ENCODE measurements around the gene TENM3. TPM values are rescaled to one million over a fixed set of nuclear protein-coding genes. Genes with fewer than 3 reads are reported as not detected.

The TENM3 gene
- total and polyA plus RNA-seq, 9 donors: 11.0 to 32.9 (median 23.2) TPM

- no peak overlapping the region for H3K27ac ChIP-seq (ENCODE audit: low read length)
- H3K4me3 ChIP-seq (ENCODE audit: low read length): no peak overlapping the region
- H3K9me3 ChIP-seq (replicated peaks; ENCODE audit: control insufficient read depth, low read depth, low read length): peaks cover 5% of the 10 kb centered on the region
- H3K4me1 ChIP-seq (ENCODE audit: control insufficient read depth, insufficient read depth, low read length): peaks cover 3% of the 10 kb centered on the region
- no peak for DNase-seq
- H3K27me3 ChIP-seq (ENCODE audit: control insufficient read depth, insufficient read depth, low read length): no peaks in the 10 kb centered on the region
- H3K36me3 ChIP-seq (ENCODE audit: control insufficient read depth, insufficient read depth, low read length): no peaks in the 10 kb centered on the region
- WGBS (ENCODE audit: insufficient coverage): no CpG with 5 or more reads among the region's 3 CpGs
Measured at GRCh38 chr4:182640491-182640890, 397.3 kb downstream of the TENM3 start.

GRCh38 chr4:182640932-182641331 is 397.7 kb downstream of the TENM3 start:
- 89% methylated on average over 2 of the region's 8 CpGs for WGBS (ENCODE audit: insufficient coverage)

GRCh38 chr4:182642831-182643230 is 399.6 kb downstream of the TENM3 start:
- no peak overlapping the region for H3K4me3 ChIP-seq (ENCODE audit: low read length)
- peak; percentile 32 for DNase-seq
- no peak overlapping the region for H3K27ac ChIP-seq (ENCODE audit: low read length)
- WGBS (ENCODE audit: insufficient coverage): no CpG with 5 or more reads among the region's 2 CpGs
- H3K27me3 ChIP-seq (ENCODE audit: control insufficient read depth, insufficient read depth, low read length): no peaks in the 10 kb centered on the region
- H3K9me3 ChIP-seq (replicated peaks; ENCODE audit: control insufficient read depth, low read depth, low read length): peaks cover 9% of the 10 kb centered on the region
- peaks cover 3% of the 10 kb centered on the region for H3K4me1 ChIP-seq (ENCODE audit: control insufficient read depth, insufficient read depth, low read length)
- no peaks in the 10 kb centered on the region for H3K36me3 ChIP-seq (ENCODE audit: control insufficient read depth, insufficient read depth, low read length)

More at GRCh38 chr4:182640932-182641331, 397.7 kb downstream of the TENM3 start:
- H3K27me3 ChIP-seq (ENCODE audit: control insufficient read depth, insufficient read depth, low read length): no peaks in the 10 kb centered on the region
- H3K9me3 ChIP-seq (replicated peaks; ENCODE audit: control insufficient read depth, low read depth, low read length): peaks cover 9% of the 10 kb centered on the region
- peaks cover 3% of the 10 kb centered on the region for H3K4me1 ChIP-seq (ENCODE audit: control insufficient read depth, insufficient read depth, low read length)
- no peaks in the 10 kb centered on the region for H3K36me3 ChIP-seq (ENCODE audit: control insufficient read depth, insufficient read depth, low read length)
- DNase-seq: no peak
- H3K27ac ChIP-seq (ENCODE audit: low read length): no peak overlapping the region
- H3K4me3 ChIP-seq (ENCODE audit: low read length): no peak overlapping the region

GRCh38 chr4:182643801-182644682 is 400.8 kb downstream of the TENM3 start:
- Histone ChIP-seq H3K4me1 (ENCODE audit: control insufficient read depth, insufficient read depth, low read length) (peaks cover 3% of the 10 kb centered on the region), H3K27ac (ENCODE audit: low read length) (no peak overlapping the region), H3K27me3 (ENCODE audit: control insufficient read depth, insufficient read depth, low read length) (no peaks in the 10 kb centered on the region), H3K4me3 (ENCODE audit: low read length) (no peak overlapping the region), H3K36me3 (ENCODE audit: control insufficient read depth, insufficient read depth, low read length) (no peaks in the 10 kb centered on the region), H3K9me3 (replicated peaks; ENCODE audit: control insufficient read depth, low read depth, low read length) (peaks cover 9% of the 10 kb centered on the region)
- peak; percentile 21 for DNase-seq
- 75% methylated on average over 2 of the region's 7 CpGs for WGBS (ENCODE audit: insufficient coverage)

- Histone ChIP-seq H3K27me3 (ENCODE audit: control insufficient read depth, insufficient read depth, low read length) (no peaks in the 10 kb centered on the region), H3K27ac (ENCODE audit: low read length) (no peak overlapping the region), H3K4me1 (ENCODE audit: control insufficient read depth, insufficient read depth, low read length) (peaks cover 3% of the 10 kb centered on the region), H3K4me3 (ENCODE audit: low read length) (no peak overlapping the region), H3K9me3 (replicated peaks; ENCODE audit: control insufficient read depth, low read depth, low read length) (peaks cover 9% of the 10 kb centered on the region), H3K36me3 (ENCODE audit: control insufficient read depth, insufficient read depth, low read length) (no peaks in the 10 kb centered on the region)
- no CpG with 5 or more reads among the region's 1 CpG for WGBS (ENCODE audit: insufficient coverage)
- DNase-seq: no peak
Measured at GRCh38 chr4:182644683-182645050, 401.5 kb downstream of the TENM3 start.

GRCh38 chr4:182645511-182645910 is 402.3 kb downstream of the TENM3 start:
- H3K27me3 ChIP-seq (ENCODE audit: control insufficient read depth, insufficient read depth, low read length): no peaks in the 10 kb centered on the region
- WGBS (ENCODE audit: insufficient coverage): no CpG with 5 or more reads among the region's 1 CpG
- H3K9me3 ChIP-seq (replicated peaks; ENCODE audit: control insufficient read depth, low read depth, low read length): peaks cover 9% of the 10 kb centered on the region
- H3K27ac ChIP-seq (ENCODE audit: low read length): no peak overlapping the region
- H3K36me3 ChIP-seq (ENCODE audit: control insufficient read depth, insufficient read depth, low read length): no peaks in the 10 kb centered on the region
- peaks cover 3% of the 10 kb centered on the region for H3K4me1 ChIP-seq (ENCODE audit: control insufficient read depth, insufficient read depth, low read length)
- no peak overlapping the region for H3K4me3 ChIP-seq (ENCODE audit: low read length)
- no peak for DNase-seq

GRCh38 chr4:182647646-182648300 is 404.6 kb downstream of the TENM3 start:
- peaks cover 3% of the 10 kb centered on the region for H3K4me1 ChIP-seq (ENCODE audit: control insufficient read depth, insufficient read depth, low read length)

GRCh38 chr4:182648766-182649165 is 405.6 kb downstream of the TENM3 start:
- H3K27ac ChIP-seq (ENCODE audit: low read length): no peak overlapping the region
- peak; percentile 76 for DNase-seq
- peaks cover 9% of the 10 kb centered on the region for H3K9me3 ChIP-seq (replicated peaks; ENCODE audit: control insufficient read depth, low read depth, low read length)
- no peaks in the 10 kb centered on the region for H3K36me3 ChIP-seq (ENCODE audit: control insufficient read depth, insufficient read depth, low read length)
- H3K4me3 ChIP-seq (ENCODE audit: low read length): no peak overlapping the region
- H3K27me3 ChIP-seq (ENCODE audit: control insufficient read depth, insufficient read depth, low read length): no peaks in the 10 kb centered on the region
- H3K4me1 ChIP-seq (ENCODE audit: control insufficient read depth, insufficient read depth, low read length): peaks cover 3% of the 10 kb centered on the region

More at GRCh38 chr4:182647646-182648300, 404.6 kb downstream of the TENM3 start:
- H3K27me3 ChIP-seq (ENCODE audit: control insufficient read depth, insufficient read depth, low read length): no peaks in the 10 kb centered on the region
- H3K4me3 ChIP-seq (ENCODE audit: low read length): no peak overlapping the region
- 60% methylated on average over 1 of the region's 4 CpGs for WGBS (ENCODE audit: insufficient coverage)
- DNase-seq: no peak
- H3K27ac ChIP-seq (ENCODE audit: low read length): no peak overlapping the region
- H3K36me3 ChIP-seq (ENCODE audit: control insufficient read depth, insufficient read depth, low read length): no peaks in the 10 kb centered on the region
- peaks cover 9% of the 10 kb centered on the region for H3K9me3 ChIP-seq (replicated peaks; ENCODE audit: control insufficient read depth, low read depth, low read length)

- no peaks in the 10 kb centered on the region for H3K36me3 ChIP-seq (ENCODE audit: control insufficient read depth, insufficient read depth, low read length)
- H3K9me3 ChIP-seq (replicated peaks; ENCODE audit: control insufficient read depth, low read depth, low read length): peaks cover 9% of the 10 kb centered on the region
- no peak overlapping the region for H3K27ac ChIP-seq (ENCODE audit: low read length)
- DNase-seq: no peak
- H3K27me3 ChIP-seq (ENCODE audit: control insufficient read depth, insufficient read depth, low read length): no peaks in the 10 kb centered on the region
- H3K4me3 ChIP-seq (ENCODE audit: low read length): no peak overlapping the region
- WGBS (ENCODE audit: insufficient coverage): 95% methylated on average over 3 of the region's 8 CpGs
- no peaks in the 10 kb centered on the region for H3K4me1 ChIP-seq (ENCODE audit: control insufficient read depth, insufficient read depth, low read length)
Measured at GRCh38 chr4:182649698-182650477, 406.7 kb downstream of the TENM3 start.

GRCh38 chr4:182653596-182653995 is 410.4 kb downstream of the TENM3 start:
- Histone ChIP-seq H3K4me3 (ENCODE audit: low read length) (no peak overlapping the region), H3K9me3 (replicated peaks; ENCODE audit: control insufficient read depth, low read depth, low read length) (no peaks in the 10 kb centered on the region), H3K4me1 (ENCODE audit: control insufficient read depth, insufficient read depth, low read length) (no peaks in the 10 kb centered on the region), H3K36me3 (ENCODE audit: control insufficient read depth, insufficient read depth, low read length) (no peaks in the 10 kb centered on the region), H3K27me3 (ENCODE audit: control insufficient read depth, insufficient read depth, low read length) (no peaks in the 10 kb centered on the region), H3K27ac (ENCODE audit: low read length) (no peak overlapping the region)
- DNase-seq: no peak
- 80% methylated on average over 1 of the region's 3 CpGs for WGBS (ENCODE audit: insufficient coverage)

Measured in muscle of leg (tissue), 11 donors.